ENCODE measurements around the gene CATSPER4.

CATSPER4 gene

DNA sequence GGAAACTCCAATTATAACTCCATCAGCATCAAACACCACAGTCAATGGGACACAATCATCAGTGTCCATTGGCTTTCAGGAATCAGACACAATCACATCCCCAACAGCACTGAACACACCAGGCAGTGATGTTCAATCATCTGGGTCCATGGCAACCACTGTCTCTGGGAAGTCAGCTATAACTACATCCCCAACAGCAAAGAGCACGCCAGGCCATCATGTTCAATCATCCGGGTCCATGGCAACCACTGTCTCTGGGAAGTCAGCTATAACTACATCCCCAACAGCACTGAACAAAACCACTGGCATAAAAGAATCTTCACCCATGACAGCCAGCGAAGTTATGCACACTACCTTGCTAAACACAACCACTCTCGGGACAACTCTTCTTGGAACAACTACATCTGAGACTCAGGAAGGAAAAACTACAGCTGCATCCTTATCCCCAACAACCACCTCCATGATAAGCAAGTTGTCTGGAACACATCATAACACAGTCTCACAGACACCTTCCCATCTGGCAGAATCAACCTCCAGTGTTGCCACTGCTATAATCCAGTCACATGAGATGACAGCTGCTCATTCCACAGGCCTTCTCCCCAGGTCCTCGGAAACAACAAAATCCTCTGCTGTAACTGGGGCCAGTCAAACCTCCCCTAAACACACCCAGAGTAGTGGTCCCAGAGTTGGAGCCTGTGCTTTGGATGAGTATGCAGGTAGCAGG lies 19.9 kb downstream of the CATSPER4 start:
- H4K5ac ChIP-seq (ENCODE audit: low read length): no peak overlapping the region
- no peaks in the 10 kb centered on the region for H3K36me3 ChIP-seq (ENCODE audit: control insufficient read depth, insufficient read depth, low read length)
- H3K56ac ChIP-seq (ENCODE audit: low read length): peak overlapping the region; percentile 1
- H3K27ac ChIP-seq (ENCODE audit: low read depth, low read length): no peak overlapping the region
- no peaks in the 10 kb centered on the region for H3K27me3 ChIP-seq (ENCODE audit: insufficient read depth, low read length, poor library complexity)
- H3K79me2 ChIP-seq (ENCODE audit: control insufficient read depth, insufficient read depth, low read length): no peaks in the 10 kb centered on the region
- no peak for DNase-seq
- H3K4me1 ChIP-seq (ENCODE audit: control insufficient read depth, low read depth, low read length): no peaks in the 10 kb centered on the region
- no peak overlapping the region for H3K4me2 ChIP-seq (ENCODE audit: low read length)
- no peak overlapping the region for H3K4ac ChIP-seq (ENCODE audit: low read depth, low read length)
- H2BK15ac ChIP-seq (replicated peaks; ENCODE audit: low read depth): no peak overlapping the region
- H4K8ac ChIP-seq (ENCODE audit: low read depth, low read length): no peak overlapping the region
- H3K79me1 ChIP-seq (ENCODE audit: low read length): no peaks in the 10 kb centered on the region
- no peak overlapping the region for H2AK5ac ChIP-seq (ENCODE audit: low read length)
- H2BK120ac ChIP-seq (ENCODE audit: low read depth, low read length): no peak overlapping the region
- H3K9ac ChIP-seq (ENCODE audit: low read length): no peak overlapping the region
- no peak overlapping the region for H3K4me3 ChIP-seq (ENCODE audit: low read length)
- H3K23ac ChIP-seq (ENCODE audit: low read length): no peak overlapping the region
- no CpG with 5 or more reads among the region's 5 CpGs for WGBS (ENCODE audit: extremely low coverage, insufficient coverage, low lambda C conversion rate)
- no peak overlapping the region for H2BK5ac ChIP-seq (ENCODE audit: low read length)
- H3K18ac ChIP-seq (ENCODE audit: low read length): no peak overlapping the region

DNA sequence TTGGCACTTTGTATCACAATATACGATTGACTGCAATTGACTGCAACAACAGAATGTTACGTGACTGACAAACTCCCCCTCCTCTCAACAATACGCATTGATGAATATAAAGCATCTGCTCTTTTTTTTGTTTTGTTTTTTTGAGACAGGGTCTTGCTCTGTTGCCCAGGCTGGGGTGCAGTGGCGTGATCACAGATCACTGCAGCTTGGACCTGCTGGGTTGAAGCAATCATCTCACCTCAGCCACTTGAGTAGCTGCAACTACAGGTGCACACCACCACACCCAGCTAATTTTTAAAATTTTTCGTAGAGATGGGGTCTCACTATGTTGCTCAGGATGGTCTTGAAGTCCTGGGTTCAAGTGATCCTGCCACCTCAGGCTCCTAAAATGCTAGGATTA lies 22.3 kb downstream of the CATSPER4 start:
- H4K8ac ChIP-seq (ENCODE audit: low read depth, low read length): no peak overlapping the region
- DNase-seq: no peak

DNA sequence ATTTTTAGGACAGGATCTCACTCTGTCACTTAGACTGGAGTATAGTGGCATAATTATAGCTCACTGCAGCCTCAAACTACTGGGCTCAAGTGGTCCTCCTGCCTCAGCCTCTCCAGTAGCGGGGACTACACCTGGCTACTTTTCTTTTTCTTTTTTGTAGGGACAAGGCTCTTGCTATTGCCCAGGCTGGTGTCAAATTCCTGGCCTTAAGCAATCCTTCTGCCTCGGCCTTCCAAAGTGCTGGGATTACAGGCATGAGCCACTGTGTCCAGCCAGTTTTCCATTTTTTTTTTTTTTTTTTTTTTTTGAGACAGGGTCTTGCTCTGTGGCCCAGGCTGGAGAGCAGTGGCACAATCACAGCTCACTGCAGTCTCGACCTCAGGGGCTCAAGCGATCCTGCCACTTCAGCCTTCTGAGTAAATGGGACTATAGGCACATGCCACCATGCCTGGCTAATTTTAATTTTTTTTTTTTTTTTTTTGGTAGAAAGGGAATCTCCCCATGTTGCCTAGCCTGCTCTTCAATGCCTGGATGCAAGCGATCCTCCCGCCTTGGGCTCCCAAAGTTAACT lies 23.0 kb downstream of the CATSPER4 start:
- no CpG with 5 or more reads among the region's 6 CpGs for WGBS (ENCODE audit: extremely low coverage, insufficient coverage, low lambda C conversion rate)
- Histone ChIP-seq H3K36me3 (ENCODE audit: control insufficient read depth, insufficient read depth, low read length) (no peaks in the 10 kb centered on the region), H2BK120ac (ENCODE audit: low read depth, low read length) (no peak overlapping the region), H3K23ac (ENCODE audit: low read length) (no peak overlapping the region), H4K8ac (ENCODE audit: low read depth, low read length) (no peak overlapping the region), H2AK5ac (ENCODE audit: low read length) (no peak overlapping the region), H2BK15ac (replicated peaks; ENCODE audit: low read depth) (no peak overlapping the region), H2BK5ac (ENCODE audit: low read length) (no peak overlapping the region), H3K4me2 (ENCODE audit: low read length) (no peak overlapping the region), H3K4me3 (ENCODE audit: low read length) (no peak overlapping the region), H4K5ac (ENCODE audit: low read length) (no peak overlapping the region), H3K56ac (ENCODE audit: low read length) (no peak overlapping the region), H3K79me1 (ENCODE audit: low read length) (no peaks in the 10 kb centered on the region), H3K27me3 (ENCODE audit: insufficient read depth, low read length, poor library complexity) (no peaks in the 10 kb centered on the region), H3K27ac (ENCODE audit: low read depth, low read length) (no peak overlapping the region), H3K18ac (ENCODE audit: low read length) (no peak overlapping the region), H3K9ac (ENCODE audit: low read length) (no peak overlapping the region), H3K79me2 (ENCODE audit: control insufficient read depth, insufficient read depth, low read length) (no peaks in the 10 kb centered on the region), H3K4me1 (ENCODE audit: control insufficient read depth, low read depth, low read length) (no peaks in the 10 kb centered on the region), H3K4ac (ENCODE audit: low read depth, low read length) (no peak overlapping the region)
- no peak for DNase-seq

More for the DNA sequence above, 22.3 kb downstream of the CATSPER4 start:
- H3K23ac ChIP-seq (ENCODE audit: low read length): no peak overlapping the region
- H3K56ac ChIP-seq (ENCODE audit: low read length): no peak overlapping the region
- no peak overlapping the region for H2AK5ac ChIP-seq (ENCODE audit: low read length)
- no peak overlapping the region for H2BK15ac ChIP-seq (replicated peaks; ENCODE audit: low read depth)
- H3K4me3 ChIP-seq (ENCODE audit: low read length): no peak overlapping the region
- H3K27me3 ChIP-seq (ENCODE audit: insufficient read depth, low read length, poor library complexity): no peaks in the 10 kb centered on the region
- no peaks in the 10 kb centered on the region for H3K79me2 ChIP-seq (ENCODE audit: control insufficient read depth, insufficient read depth, low read length)
- no CpG with 5 or more reads among the region's 5 CpGs for WGBS (ENCODE audit: extremely low coverage, insufficient coverage, low lambda C conversion rate)
- H3K18ac ChIP-seq (ENCODE audit: low read length): no peak overlapping the region
- H4K5ac ChIP-seq (ENCODE audit: low read length): no peak overlapping the region
- no peak overlapping the region for H3K27ac ChIP-seq (ENCODE audit: low read depth, low read length)
- H3K4me2 ChIP-seq (ENCODE audit: low read length): no peak overlapping the region
- H3K9ac ChIP-seq (ENCODE audit: low read length): no peak overlapping the region
- no peak overlapping the region for H3K4ac ChIP-seq (ENCODE audit: low read depth, low read length)
- H3K4me1 ChIP-seq (ENCODE audit: control insufficient read depth, low read depth, low read length): no peaks in the 10 kb centered on the region
- H3K36me3 ChIP-seq (ENCODE audit: control insufficient read depth, insufficient read depth, low read length): no peaks in the 10 kb centered on the region
- H3K79me1 ChIP-seq (ENCODE audit: low read length): no peaks in the 10 kb centered on the region
- no peak overlapping the region for H2BK5ac ChIP-seq (ENCODE audit: low read length)
- no peak overlapping the region for H2BK120ac ChIP-seq (ENCODE audit: low read depth, low read length)

DNA sequence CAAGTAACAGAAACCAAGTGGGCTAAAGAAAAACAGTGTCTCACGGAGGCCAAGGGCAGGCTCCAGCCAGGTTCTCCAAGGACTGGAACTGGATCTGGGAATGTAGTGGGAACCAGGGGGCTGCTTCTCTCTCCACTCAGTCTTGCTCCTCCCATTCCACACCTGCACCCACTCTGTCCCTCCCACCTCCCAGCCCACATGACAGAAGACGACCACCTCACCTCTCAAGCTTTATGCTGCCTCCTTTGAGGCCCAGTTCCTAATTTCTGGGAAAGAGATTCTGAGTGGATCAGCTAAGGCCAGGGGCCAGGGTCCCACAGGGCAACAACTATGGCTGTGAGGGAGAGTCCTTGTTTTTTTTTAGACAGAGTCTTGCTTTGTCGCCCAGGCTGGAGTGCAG lies 24.8 kb downstream of the CATSPER4 start:
- H4K5ac ChIP-seq (ENCODE audit: low read length): no peak overlapping the region
- no peak overlapping the region for H3K27ac ChIP-seq (ENCODE audit: low read depth, low read length)
- H2BK15ac ChIP-seq (replicated peaks; ENCODE audit: low read depth): no peak overlapping the region
- no peaks in the 10 kb centered on the region for H3K4me1 ChIP-seq (ENCODE audit: control insufficient read depth, low read depth, low read length)
- H3K4ac ChIP-seq (ENCODE audit: low read depth, low read length): no peak overlapping the region
- H3K9ac ChIP-seq (ENCODE audit: low read length): no peak overlapping the region
- no peaks in the 10 kb centered on the region for H3K36me3 ChIP-seq (ENCODE audit: control insufficient read depth, insufficient read depth, low read length)
- no peaks in the 10 kb centered on the region for H3K79me1 ChIP-seq (ENCODE audit: low read length)
- H3K79me2 ChIP-seq (ENCODE audit: control insufficient read depth, insufficient read depth, low read length): no peaks in the 10 kb centered on the region
- H3K23ac ChIP-seq (ENCODE audit: low read length): no peak overlapping the region
- H3K4me2 ChIP-seq (ENCODE audit: low read length): no peak overlapping the region
- DNase-seq: no peak
- no peak overlapping the region for H3K18ac ChIP-seq (ENCODE audit: low read length)
- H2BK5ac ChIP-seq (ENCODE audit: low read length): no peak overlapping the region
- H3K27me3 ChIP-seq (ENCODE audit: insufficient read depth, low read length, poor library complexity): no peaks in the 10 kb centered on the region
- no peak overlapping the region for H3K56ac ChIP-seq (ENCODE audit: low read length)
- H2AK5ac ChIP-seq (ENCODE audit: low read length): no peak overlapping the region
- H2BK120ac ChIP-seq (ENCODE audit: low read depth, low read length): no peak overlapping the region
- WGBS (ENCODE audit: extremely low coverage, insufficient coverage, low lambda C conversion rate): no CpG with 5 or more reads among the region's 3 CpGs
- no peak overlapping the region for H3K4me3 ChIP-seq (ENCODE audit: low read length)
- no peak overlapping the region for H4K8ac ChIP-seq (ENCODE audit: low read depth, low read length)

DNA sequence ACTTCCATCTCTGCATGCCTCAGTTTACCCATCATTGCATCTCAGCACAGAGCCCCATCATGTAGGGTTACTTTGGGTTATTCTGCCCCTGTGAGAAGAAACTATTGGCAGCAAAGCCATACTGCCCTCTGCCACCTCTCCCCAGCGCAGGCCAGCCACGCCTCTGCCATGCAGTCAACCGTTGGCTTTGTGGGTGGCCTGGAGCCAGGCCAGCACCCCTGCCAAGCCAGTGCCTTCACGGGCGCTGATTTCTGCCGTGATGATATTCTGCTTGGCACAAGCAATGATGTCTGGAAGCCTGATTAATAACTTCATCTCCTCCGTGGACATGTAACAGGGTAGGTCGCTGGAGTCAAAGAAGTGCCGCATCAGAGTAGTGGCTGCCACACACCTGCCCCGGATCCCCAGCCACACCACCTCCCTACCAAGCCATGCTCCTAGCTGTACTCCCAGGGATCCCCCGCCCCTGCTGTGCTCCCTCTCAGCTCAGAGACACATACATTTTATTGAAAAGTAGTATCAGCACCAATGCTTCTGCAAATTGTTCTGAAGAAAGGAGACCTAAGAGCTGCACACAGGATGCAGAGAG lies 28.6 kb downstream of the CATSPER4 start:
- Histone ChIP-seq H3K27ac (ENCODE audit: low read depth, low read length) (no peak overlapping the region), H3K36me3 (ENCODE audit: control insufficient read depth, insufficient read depth, low read length) (no peaks in the 10 kb centered on the region), H3K18ac (ENCODE audit: low read length) (no peak overlapping the region), H3K4me1 (ENCODE audit: control insufficient read depth, low read depth, low read length) (no peaks in the 10 kb centered on the region), H2BK5ac (ENCODE audit: low read length) (no peak overlapping the region), H2AK5ac (ENCODE audit: low read length) (no peak overlapping the region), H2BK120ac (ENCODE audit: low read depth, low read length) (no peak overlapping the region), H3K79me1 (ENCODE audit: low read length) (no peaks in the 10 kb centered on the region), H3K4me3 (ENCODE audit: low read length) (no peak overlapping the region), H3K9ac (ENCODE audit: low read length) (no peak overlapping the region), H2BK15ac (replicated peaks; ENCODE audit: low read depth) (no peak overlapping the region), H3K4me2 (ENCODE audit: low read length) (no peak overlapping the region), H3K79me2 (ENCODE audit: control insufficient read depth, insufficient read depth, low read length) (no peaks in the 10 kb centered on the region), H3K27me3 (ENCODE audit: insufficient read depth, low read length, poor library complexity) (no peaks in the 10 kb centered on the region), H3K4ac (ENCODE audit: low read depth, low read length) (no peak overlapping the region), H4K8ac (ENCODE audit: low read depth, low read length) (no peak overlapping the region), H3K56ac (ENCODE audit: low read length) (no peak overlapping the region), H4K5ac (ENCODE audit: low read length) (no peak overlapping the region), H3K23ac (ENCODE audit: low read length) (no peak overlapping the region)
- no CpG with 5 or more reads among the region's 11 CpGs for WGBS (ENCODE audit: extremely low coverage, insufficient coverage, low lambda C conversion rate)
- no peak for DNase-seq

Measured in mesendoderm (in vitro differentiated cells).